SK-N-MC (cell line): ENCODE results near the gene GUCY1A2.

Experiments used
- EZH2 ChIP-seq: fragments of 200-600 bp; sonication (generic); IDR thresholded peaks from one replicate; pipeline ENCODE4 v1.6.1; 2017; ENCODE audit warnings: antibody characterized with exemption
- POLR2AphosphoS5 ChIP-seq: IDR thresholded peaks from 2 replicates; pipeline ENCODE4 v1.6.1; 2012; ENCODE audit warnings: mild to moderate bottlenecking, low read depth, low read length, borderline replicate concordance

GRCh38 chr11:106961048-106961447, 57.2 kb downstream of the GUCY1A2 start:
- TF ChIP-seq POLR2AphosphoS5 = no peak
- no peak for TF ChIP-seq EZH2
